ENCODE data around the gene SRPK3. TPM values are rescaled to one million over a fixed set of nuclear protein-coding genes. Genes with fewer than 3 reads are reported as not detected.
A peak's percentile ranks its signal among the peaks of the same experiment; 100 is the strongest.

The SRPK3 gene
- total RNA-seq, 6 donors from 2014 or later: 0.20 to 0.44 (median 0.23) TPM; not detected in 2

DNA sequence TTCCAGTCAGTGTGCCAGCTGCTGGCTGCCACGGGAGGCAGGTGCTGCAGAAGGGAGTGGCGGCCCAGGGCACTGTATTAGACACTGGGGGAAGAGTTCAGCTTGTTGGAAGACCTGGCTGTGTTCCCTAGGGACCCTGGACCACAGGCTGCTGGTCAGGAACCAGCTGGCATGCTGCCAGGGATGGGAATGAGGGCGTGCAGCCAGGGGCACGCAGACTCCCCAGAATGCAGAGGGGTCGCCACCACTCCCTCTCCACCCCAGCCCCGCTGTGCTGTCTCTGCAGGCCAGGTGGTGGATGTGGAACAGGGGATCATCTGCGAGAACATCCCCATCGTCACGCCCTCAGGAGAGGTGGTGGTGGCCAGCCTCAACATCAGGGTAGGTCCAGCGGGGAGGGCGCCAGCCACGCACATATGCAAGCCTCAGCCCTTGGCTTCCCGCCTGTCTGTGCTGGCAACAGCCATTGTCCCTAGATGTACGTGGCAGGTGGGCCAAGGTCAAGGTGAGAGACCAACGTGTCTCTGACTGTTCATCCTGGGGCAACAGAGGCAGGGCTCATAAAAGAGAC lies 43.9 kb upstream of the SRPK3 start:
- ATAC-seq (ENCODE audit: low FRiP score in 2 of 2) (no peak), DNase-seq (no peak)
- H3K36me3 ChIP-seq: peaks cover 0 to 25% (median 14%) of the 10 kb centered on the region in 4 donors
- no peak for TF ChIP-seq POLR2A (IDR thresholded peaks at IDR 0.05)
- no peak for TF ChIP-seq POLR2AphosphoS5 (IDR thresholded peaks at IDR 0.05)
- TF ChIP-seq EP300 (IDR thresholded peaks at IDR 0.05): no peak
- TF ChIP-seq, protein P1, sequence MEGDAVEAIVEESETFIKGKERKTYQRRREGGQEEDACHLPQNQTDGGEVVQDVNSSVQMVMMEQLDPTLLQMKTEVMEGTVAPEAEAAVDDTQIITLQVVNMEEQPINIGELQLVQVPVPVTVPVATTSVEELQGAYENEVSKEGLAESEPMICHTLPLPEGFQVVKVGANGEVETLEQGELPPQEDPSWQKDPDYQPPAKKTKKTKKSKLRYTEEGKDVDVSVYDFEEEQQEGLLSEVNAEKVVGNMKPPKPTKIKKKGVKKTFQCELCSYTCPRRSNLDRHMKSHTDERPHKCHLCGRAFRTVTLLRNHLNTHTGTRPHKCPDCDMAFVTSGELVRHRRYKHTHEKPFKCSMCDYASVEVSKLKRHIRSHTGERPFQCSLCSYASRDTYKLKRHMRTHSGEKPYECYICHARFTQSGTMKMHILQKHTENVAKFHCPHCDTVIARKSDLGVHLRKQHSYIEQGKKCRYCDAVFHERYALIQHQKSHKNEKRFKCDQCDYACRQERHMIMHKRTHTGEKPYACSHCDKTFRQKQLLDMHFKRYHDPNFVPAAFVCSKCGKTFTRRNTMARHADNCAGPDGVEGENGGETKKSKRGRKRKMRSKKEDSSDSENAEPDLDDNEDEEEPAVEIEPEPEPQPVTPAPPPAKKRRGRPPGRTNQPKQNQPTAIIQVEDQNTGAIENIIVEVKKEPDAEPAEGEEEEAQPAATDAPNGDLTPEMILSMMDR (IDR thresholded peaks at IDR 0.05): no peak
- H3K9me3 ChIP-seq: peaks cover 0 to 7% (median 0%) of the 10 kb centered on the region in 4 donors
- 81% methylated on average over 15 of the region's 15 CpGs; no CpG with 5 or more reads in 1 of the 2 donors for WGBS, 2 donors
- H3K4me1 ChIP-seq: no peaks in the 10 kb centered on the region
- H3K27ac ChIP-seq: no peak overlapping the region
- no peak overlapping the region for H3K4me3 ChIP-seq
- no peaks in the 10 kb centered on the region for H3K27me3 ChIP-seq

DNA sequence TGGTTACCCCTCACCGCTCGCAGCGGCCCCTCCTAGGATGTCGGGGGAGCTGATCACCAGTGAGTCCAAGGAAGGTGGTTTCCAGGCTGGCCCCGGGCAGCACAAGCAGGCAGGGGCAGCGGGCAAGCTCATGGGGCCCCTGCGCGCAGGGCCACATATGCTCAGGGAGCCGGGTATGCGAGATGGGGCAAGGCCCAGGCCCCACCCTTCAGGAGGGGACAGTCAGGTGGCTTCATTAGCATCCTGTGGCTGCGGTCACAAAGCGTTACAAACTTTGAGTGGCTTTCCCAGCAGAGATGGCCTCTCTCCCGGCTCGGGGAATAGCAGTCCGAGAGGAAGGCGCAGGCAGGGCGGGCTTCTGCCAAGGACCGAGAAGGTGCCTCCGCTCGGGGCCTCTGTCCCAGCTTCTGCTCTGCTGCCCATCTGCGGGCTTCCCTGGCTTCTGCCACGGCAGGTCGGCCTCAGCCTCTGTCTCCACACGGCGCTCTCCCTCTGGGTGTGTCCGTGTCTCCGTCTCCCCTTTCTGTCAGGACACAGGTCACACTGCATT lies 42.7 kb upstream of the SRPK3 start:
- TF ChIP-seq, protein P1 (IDR thresholded peaks at IDR 0.05): no peak
- TF ChIP-seq EP300 (IDR thresholded peaks at IDR 0.05) (no peak), POLR2A (IDR thresholded peaks at IDR 0.05) (no peak), POLR2AphosphoS5 (IDR thresholded peaks at IDR 0.05) (no peak)
- H3K27ac ChIP-seq: no peak overlapping the region
- WGBS, 2 donors: 95% methylated on average over 20 of the region's 27 CpGs; no CpG with 5 or more reads in 1 of the 2 donors
- peaks cover 0 to 25% (median 12%) of the 10 kb centered on the region in 4 donors for H3K36me3 ChIP-seq
- no peaks in the 10 kb centered on the region for H3K9me3 ChIP-seq
- no peaks in the 10 kb centered on the region for H3K4me1 ChIP-seq
- DNase-seq (no peak), ATAC-seq (ENCODE audit: low FRiP score in 2 of 2) (no peak)
- H3K4me3 ChIP-seq: no peak overlapping the region
- no peaks in the 10 kb centered on the region for H3K27me3 ChIP-seq

DNA sequence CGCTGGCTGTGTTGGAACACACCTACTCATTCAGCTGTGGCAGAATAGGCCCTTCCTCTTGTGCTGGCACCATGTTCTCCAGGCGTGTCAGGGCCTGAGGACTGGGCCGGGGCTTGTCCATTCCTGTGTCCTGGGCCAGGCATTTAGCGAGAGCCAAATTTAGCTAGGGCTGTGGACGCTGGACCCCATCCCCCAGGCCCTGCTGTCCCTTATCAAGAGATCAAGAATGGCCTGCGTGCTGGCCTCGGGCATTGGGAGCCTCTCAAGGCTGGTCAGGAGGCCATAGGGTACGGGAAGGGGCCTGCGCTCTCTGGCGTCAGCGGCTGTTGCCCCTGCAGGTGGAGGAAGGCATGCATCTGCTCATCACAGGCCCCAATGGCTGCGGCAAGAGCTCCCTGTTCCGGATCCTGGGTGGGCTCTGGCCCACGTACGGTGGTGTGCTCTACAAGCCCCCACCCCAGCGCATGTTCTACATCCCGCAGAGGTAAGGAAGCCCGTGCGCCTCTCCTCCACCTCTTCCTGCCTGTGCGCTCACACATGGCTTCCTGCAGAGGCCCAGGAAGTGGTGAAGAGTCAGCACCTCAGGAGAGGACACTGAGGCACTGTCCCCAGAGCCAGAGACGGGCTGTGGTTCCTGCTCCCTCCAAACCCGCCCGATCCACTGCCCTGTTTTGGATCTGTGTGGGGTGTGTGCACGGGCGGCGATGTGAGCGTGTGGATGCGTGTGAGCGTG lies 40.9 kb upstream of the SRPK3 start:
- ATAC-seq (ENCODE audit: low FRiP score in 2 of 2) (peak in 1 of 2 donors; percentile 62), DNase-seq (no peak)
- TF ChIP-seq EP300 (IDR thresholded peaks at IDR 0.05): no peak
- TF ChIP-seq POLR2A (IDR thresholded peaks at IDR 0.05): no peak
- TF ChIP-seq POLR2AphosphoS5 (IDR thresholded peaks at IDR 0.05): no peak
- TF ChIP-seq, protein P1 (IDR thresholded peaks at IDR 0.05): no peak
- Histone ChIP-seq H3K27ac (no peak overlapping the region), H3K9me3 (no peaks in the 10 kb centered on the region), H3K4me1 (peaks cover 0 to 12% (median 3%) of the 10 kb centered on the region in 4 donors), H3K27me3 (no peaks in the 10 kb centered on the region), H3K4me3 (no peak overlapping the region), H3K36me3 (peaks cover 0 to 25% (median 12%) of the 10 kb centered on the region in 4 donors)
- 81 to 100% methylated on average over 4 to 19 of the region's 29 CpGs for WGBS, 2 donors

GRCh38 chrX:153740631-153741222 lies 40.1 kb upstream of the SRPK3 start:
- Histone ChIP-seq H3K4me3 (no peak overlapping the region), H3K9me3 (no peaks in the 10 kb centered on the region), H3K27me3 (no peaks in the 10 kb centered on the region), H3K36me3 (peaks cover 0 to 25% (median 12%) of the 10 kb centered on the region in 4 donors), H3K27ac (no peak overlapping the region), H3K4me1 (peaks cover 0 to 12% (median 3%) of the 10 kb centered on the region in 4 donors)
- TF ChIP-seq, protein P1 (IDR thresholded peaks at IDR 0.05): no peak
- TF ChIP-seq POLR2A (IDR thresholded peaks at IDR 0.05): no peak
- TF ChIP-seq POLR2AphosphoS5 (IDR thresholded peaks at IDR 0.05): no peak
- no peak for TF ChIP-seq EP300 (IDR thresholded peaks at IDR 0.05)
- WGBS, 2 donors: 86% methylated on average over 10 of the region's 16 CpGs; no CpG with 5 or more reads in 1 of the 2 donors
- DNase-seq (no peak), ATAC-seq (ENCODE audit: low FRiP score in 2 of 2) (no peak)

All from upper lobe of left lung (tissue), 6 donors.